SU-DHL-6 (cell line): ENCODE results near the gene PML.

ENCODE experiments used
- CTCF ChIP-seq: fragments of 200-600 bp; sonication (generic); IDR thresholded peaks from one replicate; pipeline ENCODE4 v1.5.1; 2017; ENCODE audit warnings: antibody characterized with exemption, mild to moderate bottlenecking, low read length, moderate library complexity; ENCODE audit not compliant: insufficient read depth, poor library complexity, severe bottlenecking
- EZH2phosphoT487 ChIP-seq: fragments of 200-600 bp; sonication (generic), shearing (Covaris generic); conservative IDR thresholded peaks from 2 replicates; pipeline ENCODE4 v1.6.1; 2018; ENCODE audit warnings: mild to moderate bottlenecking, antibody characterized with exemption, low read length, moderate library complexity, mixed read lengths

- TF ChIP-seq CTCF: no peak
- TF ChIP-seq EZH2phosphoT487: no peak
Observed at GRCh38 chr15:74041777-74042435, 47.4 kb downstream of the PML start.
